K562 (cell line): Measurements from ENCODE around the gene PSMG3. TPM values are rescaled to one million over a fixed set of nuclear protein-coding genes. Genes with fewer than 3 reads are reported as not detected.

Experiments
- CBFA2T2 ChIP-seq: fragments of 450-650 bp; conservative IDR thresholded peaks from 2 replicates; pipeline ENCODE4 v1.6.1; 2017; ENCODE audit warnings: mild to moderate bottlenecking
- CBX8 ChIP-seq: fragments of 200-600 bp; sonication (generic); IDR thresholded peaks from 2 replicates; pipeline ENCODE4 v1.6.1; 2012; ENCODE audit warnings: borderline replicate concordance, mixed run types, low read depth, mild to moderate bottlenecking, moderate library complexity, mixed read lengths, low read length, control low read depth, inconsistent platforms; ENCODE audit not compliant: poor library complexity, severe bottlenecking; ENCODE audit errors: extremely low read depth
- CEBPZ ChIP-seq: fragments of 150-350 bp; IDR thresholded peaks from 2 replicates; pipeline ENCODE4 v1.6.1; 2014; ENCODE audit warnings: low read depth, mild to moderate bottlenecking, low read length, borderline replicate concordance
- CHCHD3 ChIP-seq: fragments of 250-450 bp; sonication (Bioruptor Pico); IDR thresholded peaks from 2 replicates; pipeline ENCODE4 v2.1.2; 2022; ENCODE audit warnings: mild to moderate bottlenecking
- CHD2 ChIP-seq: IDR thresholded peaks from 2 replicates; pipeline ENCODE4 v1.6.1; 2011; ENCODE audit warnings: low read depth, low read length
- DIDO1 ChIP-seq: fragments of 450-650 bp; IDR thresholded peaks from 2 replicates; pipeline ENCODE4 v1.6.1; 2016; ENCODE audit warnings: low read depth, missing biosample characterization, missing genetic modification characterization
- FOXK1 ChIP-seq: sonication (generic); formaldehyde crosslinking; IDR thresholded peaks from 2 replicates; pipeline ENCODE4 v1.8.0; 2022; ENCODE audit warnings: missing genetic modification reagents, mild to moderate bottlenecking, borderline replicate concordance
- HNRNPUL1 ChIP-seq: fragments of 200-400 bp; formaldehyde crosslinking; IDR thresholded peaks from 2 replicates; pipeline ENCODE4 v1.6.1; 2017; ENCODE audit warnings: low read length
- KAT8 ChIP-seq: fragments of 450-650 bp; IDR thresholded peaks from 2 replicates; pipeline ENCODE4 v1.6.1; 2016; ENCODE audit warnings: low read depth, mild to moderate bottlenecking
- LEF1 ChIP-seq: fragments of 450-650 bp; IDR thresholded peaks from 2 replicates; pipeline ENCODE4 v1.6.1; 2016; ENCODE audit warnings: mild to moderate bottlenecking
- MAZ ChIP-seq, 2 experiments: fragments of 450-650 bp in 1 of 2; sonication (generic) in 1 of 2; formaldehyde crosslinking; IDR thresholded peaks in 1 of 2; conservative IDR thresholded peaks in 1 of 2; 2 replicates each; pipeline versions ENCODE4 v1.4.0 to v1.5.0; 2020; ENCODE audit warnings: mild to moderate bottlenecking in 1 of 2, missing genetic modification reagents in 1 of 2
- NFE2 ChIP-seq: IDR thresholded peaks from 2 replicates; pipeline ENCODE4 v1.6.1; 2014; ENCODE audit warnings: antibody characterized with exemption, low read depth
- NR4A1 ChIP-seq, 2 experiments: fragments of 250-450 bp in 1 of 2; fragments of 450-650 bp in 1 of 2; sonication (Bioruptor Pico) in 1 of 2; IDR thresholded peaks; 2 replicates each; pipeline versions ENCODE4 v1.4.0 to v1.6.1; 2016 to 2020; ENCODE audit warnings: mild to moderate bottlenecking in 2 of 2, missing compliant biosample characterization in 1 of 2, missing genetic modification characterization in 1 of 2, moderate library complexity in 1 of 2
- NUFIP1 ChIP-seq: fragments of 450-650 bp; IDR thresholded peaks from 2 replicates; pipeline ENCODE4 v1.6.1; 2018; ENCODE audit not compliant: partially characterized antibody
- POLR2G ChIP-seq: fragments of 200-400 bp; formaldehyde crosslinking; IDR thresholded peaks from 2 replicates; pipeline ENCODE4 v1.6.1; 2017; ENCODE audit warnings: low read depth, mild to moderate bottlenecking, antibody characterized with exemption, low read length, moderate library complexity
- SNAPC5 ChIP-seq: fragments of 250-450 bp; sonication (Bioruptor Pico); IDR thresholded peaks from 2 replicates; pipeline ENCODE4 v1.8.0; 2021; ENCODE audit warnings: moderate library complexity, mild to moderate bottlenecking, inconsistent platforms
- SP2 ChIP-seq: IDR thresholded peaks from 2 replicates; pipeline ENCODE4 v1.6.1; 2011; ENCODE audit warnings: mild to moderate bottlenecking, low read depth, low read length, moderate library complexity; ENCODE audit not compliant: poor library complexity, severe bottlenecking; ENCODE audit errors: extremely low read depth
- TBL1XR1 ChIP-seq, 2 experiments: IDR thresholded peaks; 2 replicates each; pipeline ENCODE4 v1.6.1; 2012; ENCODE audit warnings: improper control_type of control experiment in 2 of 2, low read length in 2 of 2, mild to moderate bottlenecking in 1 of 2
- U2AF1 ChIP-seq: fragments of 200-400 bp; formaldehyde crosslinking; optimal IDR thresholded peaks from 2 replicates; pipeline ENCODE3; 2017; ENCODE audit warnings: mild to moderate bottlenecking, low read depth, low read length, moderate library complexity
- ZNF263 ChIP-seq: sonication (generic); formaldehyde crosslinking; IDR thresholded peaks from 2 replicates; pipeline ENCODE4 v1.8.0; 2022; ENCODE audit warnings: mild to moderate bottlenecking, missing genetic modification reagents, borderline replicate concordance
- ZNF384 ChIP-seq: IDR thresholded peaks from 2 replicates; pipeline ENCODE4 v1.6.1; 2012; ENCODE audit warnings: low read depth, low read length, improper control_type of control experiment
- ZNF584 ChIP-seq: fragments of 200-800 bp; sonication (Bioruptor generic); IDR thresholded peaks from 2 replicates; pipeline ENCODE4 v1.6.1; 2016; ENCODE audit warnings: low read depth, mild to moderate bottlenecking, missing genetic modification characterization, missing compliant biosample characterization
- polyA plus RNA-seq, 8 experiments: library from polyadenylated mRNA; depleted of rRNA in 4 of 8; stranded (reverse) in 5 of 8; unstranded in 3 of 8; fragments of >200 nt; fragmentation: Nextera tagmentation in 2 of 8; fragmentation: Illumina TruSeq in 1 of 8; extraction: Ambion mirVana in 2 of 8; extraction: Trizol in 1 of 8; gene quantifications; 2 replicates each; pipeline versions ENCODE4 v1.2.1 to v1.2.3, GENCODE V29; 2011 to 2014; ENCODE audit warnings: inconsistent platforms in 1 of 8, missing spikeins in 1 of 8
- total RNA-seq, 7 experiments: library from RNA; depleted of rRNA in 6 of 7; stranded (reverse); fragments of >200 nt in 6 of 7; fragmentation: Illumina TruSeq in 2 of 7; extraction: Trizol in 2 of 7; gene quantifications; 2 replicates each; pipeline versions ENCODE4 v1.2.1 to v1.2.3, GENCODE V29; 2011 to 2021; ENCODE audit warnings: low replicate concordance in 1 of 7
- TF ChIP-seq, protein P1 (sequence below): fragments of 450-650 bp; IDR thresholded peaks from 2 replicates; pipeline ENCODE4 v1.6.1; 2016; ENCODE audit warnings: antibody characterized with exemption

PSMG3 gene
- total and polyA plus RNA-seq, 9 of the 15 experiments (the other 6 are each of a cell fraction or from before 2014, with no cell fraction given), result 34.8 to 122 (median 80.1) TPM

- no peak for TF ChIP-seq FOXK1 (CRISPR knock-in tag)
- TF ChIP-seq POLR2G, result peak; percentile 99
- 0 out of 4 replicates have a peak, but pooled peaks of 1 of the 2 experiments have one; percentile 36 for TF ChIP-seq TBL1XR1 (IDR thresholded peaks at IDR 0.05; ENCODE audit: low read length in 2 of 2)
- no peak for TF ChIP-seq NR4A1 (CRISPR knock-in tag; IDR thresholded peaks at IDR 0.05)
- peak; percentile 44; the same call in 1 of the 2 replicates for TF ChIP-seq NR4A1 (tag; IDR thresholded peaks at IDR 0.05)
- TF ChIP-seq ZNF263 (CRISPR knock-in tag), result 0 out of 2 replicates have a peak, but pooled peaks have one; percentile 16
- peak; percentile 88; the same call in 1 of the 2 replicates for TF ChIP-seq DIDO1
- no peak for TF ChIP-seq LEF1
- TF ChIP-seq CEBPZ, result no peak
- TF ChIP-seq CHD2, result 0 out of 2 replicates have a peak, but pooled peaks have one; percentile 23
- peak; percentile 18 for TF ChIP-seq SP2
- no peak for TF ChIP-seq NUFIP1
- TF ChIP-seq ZNF584 (CRISPR knock-in tag), result no peak
- no peak for TF ChIP-seq SNAPC5
- TF ChIP-seq ZNF384, result no peak; the same call in 1 of the 2 replicates
- TF ChIP-seq NFE2, result no peak; the same call in 1 of the 2 replicates
- no peak for TF ChIP-seq KAT8
- TF ChIP-seq U2AF1, result peak; percentile 96
- TF ChIP-seq CHCHD3 (CRISPR knock-in tag), result no peak
- TF ChIP-seq, protein P1, sequence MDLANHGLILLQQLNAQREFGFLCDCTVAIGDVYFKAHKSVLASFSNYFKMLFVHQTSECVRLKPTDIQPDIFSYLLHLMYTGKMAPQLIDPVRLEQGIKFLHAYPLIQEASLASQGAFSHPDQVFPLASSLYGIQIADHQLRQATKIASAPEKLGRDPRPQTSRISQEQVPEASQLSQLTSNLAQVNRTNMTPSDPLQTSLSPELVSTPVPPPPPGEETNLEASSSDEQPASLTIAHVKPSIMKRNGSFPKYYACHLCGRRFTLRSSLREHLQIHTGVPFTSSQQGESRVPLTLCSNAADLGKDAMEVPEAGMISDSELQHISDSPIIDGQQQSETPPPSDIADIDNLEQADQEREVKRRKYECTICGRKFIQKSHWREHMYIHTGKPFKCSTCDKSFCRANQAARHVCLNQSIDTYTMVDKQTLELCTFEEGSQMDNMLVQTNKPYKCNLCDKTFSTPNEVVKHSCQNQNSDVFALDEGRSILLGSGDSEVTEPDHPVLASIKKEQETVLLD, result peak; percentile 59; the same call in 1 of the 2 replicates
- TF ChIP-seq HNRNPUL1, result no peak
- no peak for TF ChIP-seq CBFA2T2
- no peak for TF ChIP-seq CBX8
- TF ChIP-seq MAZ (CRISPR knock-in tag; conservative IDR thresholded peaks at IDR 0.05 in 1 of 2, IDR thresholded peaks at IDR 0.05 in 1 of 2), result peak; percentile 91 to 93
These were observed at the start of gene PSMG3 (continued) for GRCh38 chr7:1569833-1570632.
